GM12878 (cell line): ENCODE data around the gene NDUFAF5. TPM values are rescaled to one million over a fixed set of nuclear protein-coding genes. Genes with fewer than 3 reads are reported as not detected.

ENCODE experiments used
- ATAC-seq: fragments of 200-7000 bp; cut with Tn5 transposase; 3 replicates; pipeline ENCODE4 v1.9.1; 2020; ENCODE audit warnings: mild to moderate bottlenecking, moderate library complexity
- BruUV-seq: library from RNA; stranded (reverse); fragments of 400-500 nt; replicated peaks from 2 replicates; lab custom pipeline; 2021; lab: Mats Ljungman, UMichigan
- CTCF ChIA-PET: fragments of 300-600 bp; sonication (Branson Sonifier 250); formaldehyde crosslinking; extraction: SDS; loops from one replicate; lab custom pipeline; 2021; ENCODE audit warnings: inconsistent platforms; lab: Yijun Ruan, JAX
- POLR2A ChIA-PET: fragments of 350-600 bp; formaldehyde crosslinking; extraction: SDS; loops from one replicate; lab custom pipeline; 2021; ENCODE audit warnings: inconsistent platforms; lab: Charles Lee
- RAD21 ChIA-PET: fragments of 300-600 bp; sonication (Branson Sonifier 250); formaldehyde crosslinking; loops from one replicate; lab custom pipeline; 2023; ENCODE audit warnings: antibody characterized with exemption; ENCODE audit not compliant: unreplicated experiment; lab: Charles Lee
- SMC1A ChIA-PET: fragments of 300-600 bp; sonication (Branson Sonifier 250); formaldehyde crosslinking; loops from one replicate; lab custom pipeline; 2023; ENCODE audit not compliant: unreplicated experiment, uncharacterized antibody; lab: Charles Lee
- DNase-seq: peaks from one replicate; pipeline ENCODE4 v3.0.0-alpha.2; 2011; ENCODE audit warnings: low read depth, low spot score
- FAIRE-seq: peaks from 3 replicates; lab custom pipeline; 2011; peaks lifted over from hg19 to GRCh38; lab: Jason Lieb, UNC
- H2AFZ ChIP-seq: 2 replicates; pipeline ENCODE4 v1.6.0; 2011; ENCODE audit warnings: low read depth, low read length, control low read depth; ENCODE audit not compliant: control insufficient read depth
- H3K27ac ChIP-seq: 2 replicates; pipeline ENCODE4 v1.5.1; 2011; ENCODE audit warnings: control low read depth; ENCODE audit not compliant: control insufficient read depth, insufficient read depth
- H3K27me3 ChIP-seq, 2 experiments: replicated peaks in 1 of 2; 2 replicates each; pipeline versions ENCODE4 v1.6.0 to v1.6.1; 2011; ENCODE audit warnings: low read length in 1 of 2; ENCODE audit not compliant: control insufficient read depth in 2 of 2, insufficient read depth in 2 of 2
- H3K36me3 ChIP-seq, 2 experiments: 2 replicates each; pipeline ENCODE4 v1.5.1; 2011; ENCODE audit warnings: low read length in 1 of 2; ENCODE audit not compliant: control insufficient read depth in 2 of 2, insufficient read depth in 2 of 2
- H3K4me1 ChIP-seq: 2 replicates; pipeline ENCODE4 v1.6.1; 2011; ENCODE audit warnings: mild to moderate bottlenecking, low read length, moderate library complexity, mixed read lengths; ENCODE audit not compliant: control insufficient read depth, insufficient read depth
- H3K4me2 ChIP-seq: 2 replicates; pipeline ENCODE4 v1.6.0; 2011; ENCODE audit warnings: control low read depth; ENCODE audit not compliant: control insufficient read depth, insufficient read depth
- H3K4me3 ChIP-seq: fragments of 200-600 bp; sonication (generic); 2 replicates; pipeline ENCODE4 v1.5.1; 2016
- H3K79me2 ChIP-seq: 2 replicates; pipeline ENCODE4 v1.6.0; 2011; ENCODE audit warnings: low read length; ENCODE audit not compliant: control insufficient read depth, insufficient read depth
- H3K9ac ChIP-seq: 2 replicates; pipeline ENCODE4 v1.8.0; 2011; ENCODE audit warnings: low read length, control low read depth, mixed read lengths; ENCODE audit not compliant: control insufficient read depth, insufficient read depth
- H3K9me3 ChIP-seq: replicated peaks from 3 replicates; pipeline ENCODE4 v1.5.1; 2011; ENCODE audit warnings: mild to moderate bottlenecking, low read length; ENCODE audit not compliant: control insufficient read depth, insufficient read depth
- H4K20me1 ChIP-seq: 2 replicates; pipeline ENCODE4 v1.6.0; 2011; ENCODE audit not compliant: control insufficient read depth, insufficient read depth
- BCL11A ChIP-seq: IDR thresholded peaks from 2 replicates; pipeline ENCODE4 v1.6.1; 2011; ENCODE audit warnings: low read depth, low read length
- CBX5 ChIP-seq: sonication (generic); IDR thresholded peaks from 2 replicates; pipeline ENCODE4 v1.6.1; 2016; ENCODE audit warnings: low read depth, moderate library complexity, mild to moderate bottlenecking, inconsistent platforms
- EGR1 ChIP-seq, 2 experiments: IDR thresholded peaks; 1 replicate in 1 of 2; 2 replicates in 1 of 2; pipeline ENCODE4 v1.6.1; 2011 to 2012; ENCODE audit warnings: low read depth in 2 of 2, low read length in 2 of 2, borderline replicate concordance in 1 of 2, mild to moderate bottlenecking in 1 of 2, moderate library complexity in 1 of 2
- EP300 ChIP-seq, 2 experiments: fragments of 150-350 bp in 1 of 2; IDR thresholded peaks; 2 replicates each; pipeline ENCODE4 v1.6.1; 2011 to 2012; ENCODE audit warnings: low read depth in 2 of 2, low read length in 2 of 2, borderline replicate concordance in 1 of 2, improper control_type of control experiment in 1 of 2, inconsistent platforms in 1 of 2; ENCODE audit not compliant: control insufficient read depth in 1 of 2
- GABPA ChIP-seq: IDR thresholded peaks from 2 replicates; pipeline ENCODE4 v1.6.1; 2014; ENCODE audit warnings: antibody characterized with exemption, low read depth, mild to moderate bottlenecking, inconsistent platforms
- HDAC6 ChIP-seq: fragments of 200-600 bp; sonication (generic); IDR thresholded peaks from one replicate; pipeline ENCODE4 v1.8.0; 2017; ENCODE audit warnings: antibody characterized with exemption; ENCODE audit not compliant: unreplicated experiment
- MEF2B ChIP-seq: fragments of 450-650 bp; IDR thresholded peaks from 2 replicates; pipeline ENCODE4 v1.6.1; 2018; ENCODE audit warnings: mild to moderate bottlenecking, moderate library complexity; ENCODE audit not compliant: partially characterized antibody, poor library complexity, severe bottlenecking
- MLLT1 ChIP-seq: fragments of 450-650 bp; IDR thresholded peaks from 2 replicates; pipeline ENCODE4 v1.6.1; 2016; ENCODE audit warnings: mild to moderate bottlenecking
- NBN ChIP-seq: fragments of 450-650 bp; IDR thresholded peaks from 2 replicates; pipeline ENCODE4 v1.6.1; 2016
- RFX5 ChIP-seq: IDR thresholded peaks from 2 replicates; pipeline ENCODE4 v1.6.1; 2011; ENCODE audit warnings: low read depth, low read length, improper control_type of control experiment
- SMC3 ChIP-seq: IDR thresholded peaks from 2 replicates; pipeline ENCODE4 v1.6.1; 2011; ENCODE audit warnings: low read length, improper control_type of control experiment, borderline replicate concordance
- SP1 ChIP-seq: IDR thresholded peaks from one replicate; pipeline ENCODE4 v1.6.1; 2011; ENCODE audit warnings: low read depth, low read length
- SPI1 ChIP-seq: IDR thresholded peaks from 2 replicates; pipeline ENCODE4 v1.6.1; 2011; ENCODE audit warnings: low read depth, mild to moderate bottlenecking, low read length, moderate library complexity, borderline replicate concordance; ENCODE audit not compliant: insufficient read depth
- SUZ12 ChIP-seq: fragments of 200-600 bp; sonication (generic); IDR thresholded peaks from one replicate; pipeline ENCODE4 v1.6.1; 2018; ENCODE audit warnings: antibody characterized with exemption, mild to moderate bottlenecking; ENCODE audit not compliant: unreplicated experiment
- ZNF274 ChIP-seq: IDR thresholded peaks from one replicate; pipeline ENCODE4 v1.8.0; 2011; ENCODE audit not compliant: insufficient read length, insufficient read depth
- WGBS: methylation state at CpG from one replicate; pipeline ENCODE4 v1.1.6; 2016; ENCODE audit warnings: low lambda C conversion rate; ENCODE audit not compliant: insufficient replicate concordance, insufficient coverage; ENCODE audit errors: missing lambda C conversion rate; 5-methylcytosine and 5-hydroxymethylcytosine counted together
- in situ Hi-C: fragments of 300-500 bp; cut with MboI; formaldehyde crosslinking; loops from 9 replicates; pipeline ENCODE4 v1.14.3; 2018; ENCODE audit warnings: mixed read lengths
- intact Hi-C: fragments of 100-400 bp; cut with micrococcal nuclease; formaldehyde crosslinking; loops from one replicate; pipeline ENCODE4 v1.14.2; 2022; ENCODE audit not compliant: unreplicated experiment
- polyA plus RNA-seq, 11 experiments: library from polyadenylated mRNA; depleted of rRNA in 4 of 11; unstranded in 6 of 11; stranded (reverse) in 5 of 11; fragments of >200 nt; fragmentation: Nextera tagmentation in 4 of 11; fragmentation: Illumina TruSeq in 1 of 11; extraction: Ambion mirVana in 4 of 11; extraction: Trizol in 1 of 11; gene quantifications; 1 replicate in 1 of 11; 2 replicates in 10 of 11; pipeline versions ENCODE4 v1.2.1 to v1.2.3, GENCODE V29; 2011 to 2016; ENCODE audit warnings: inconsistent platforms in 2 of 11, missing spikeins in 2 of 11, low read depth in 1 of 11
- total RNA-seq, 4 experiments: library from RNA; depleted of rRNA in 3 of 4; stranded (reverse); fragments of >200 nt in 3 of 4; fragmentation: Illumina TruSeq in 1 of 4; extraction: Trizol in 1 of 4; gene quantifications; 2 replicates each; pipeline versions ENCODE4 v1.2.1 to v1.2.3, GENCODE V29; 2013 to 2021
- TF ChIP-seq, protein P1 (sequence below): fragments of 450-650 bp; IDR thresholded peaks from 2 replicates; pipeline ENCODE4 v1.6.1; 2018; ENCODE audit warnings: borderline replicate concordance, mild to moderate bottlenecking; ENCODE audit not compliant: partially characterized antibody
- TF ChIP-seq, protein P2 (sequence below): IDR thresholded peaks from 2 replicates; pipeline ENCODE4 v1.6.1; 2011; ENCODE audit warnings: low read depth, low read length, improper control_type of control experiment, borderline replicate concordance

Gene NDUFAF5
- total and polyA plus RNA-seq, 10 of the 15 experiments (the other 5 are each of a cell fraction or from before 2014, with no cell fraction given) = 15.6 to 36.9 (median 28.0) TPM

- no peak overlapping the region for H3K4me3 ChIP-seq
- FAIRE-seq = no peak
- ATAC-seq = no peak
- ChIA-PET CTCF (interaction anchor here (1.0 to 1.4 kb wide), 3 partner anchors 37 to 230 kb away, joined by 3 to 4 read pairs (median 3); no protein-coding TSS in a partner anchor), RAD21 (no interaction called here), POLR2A (no interaction called here), SMC1A (interaction anchor here (0.6 to 2.3 kb wide), 3 partner anchors 9 to 232 kb away, joined by 3 to 9 read pairs (median 4); no protein-coding TSS in a partner anchor)
- 91% methylated on average over 3 of the region's 3 CpGs for WGBS
- H2AFZ ChIP-seq = no peak overlapping the region
- H3K4me2 ChIP-seq = no peak overlapping the region
- in situ Hi-C loops = loop anchor here (5.0 kb wide), 1 partner anchor 238 kb away; no protein-coding TSS in a partner anchor
- no peaks in the 10 kb centered on the region for H3K9me3 ChIP-seq
- intact Hi-C loops = loop anchor here (5.0 kb wide), 1 partner anchor 128 kb away; no protein-coding TSS in a partner anchor
- no peaks in the 10 kb centered on the region for H3K79me2 ChIP-seq
- TF ChIP-seq GABPA = no peak
- no peak for TF ChIP-seq SUZ12
- TF ChIP-seq HDAC6 = no peak
- TF ChIP-seq SPI1 = no peak
- no peak for TF ChIP-seq SP1
- TF ChIP-seq, protein P1, sequence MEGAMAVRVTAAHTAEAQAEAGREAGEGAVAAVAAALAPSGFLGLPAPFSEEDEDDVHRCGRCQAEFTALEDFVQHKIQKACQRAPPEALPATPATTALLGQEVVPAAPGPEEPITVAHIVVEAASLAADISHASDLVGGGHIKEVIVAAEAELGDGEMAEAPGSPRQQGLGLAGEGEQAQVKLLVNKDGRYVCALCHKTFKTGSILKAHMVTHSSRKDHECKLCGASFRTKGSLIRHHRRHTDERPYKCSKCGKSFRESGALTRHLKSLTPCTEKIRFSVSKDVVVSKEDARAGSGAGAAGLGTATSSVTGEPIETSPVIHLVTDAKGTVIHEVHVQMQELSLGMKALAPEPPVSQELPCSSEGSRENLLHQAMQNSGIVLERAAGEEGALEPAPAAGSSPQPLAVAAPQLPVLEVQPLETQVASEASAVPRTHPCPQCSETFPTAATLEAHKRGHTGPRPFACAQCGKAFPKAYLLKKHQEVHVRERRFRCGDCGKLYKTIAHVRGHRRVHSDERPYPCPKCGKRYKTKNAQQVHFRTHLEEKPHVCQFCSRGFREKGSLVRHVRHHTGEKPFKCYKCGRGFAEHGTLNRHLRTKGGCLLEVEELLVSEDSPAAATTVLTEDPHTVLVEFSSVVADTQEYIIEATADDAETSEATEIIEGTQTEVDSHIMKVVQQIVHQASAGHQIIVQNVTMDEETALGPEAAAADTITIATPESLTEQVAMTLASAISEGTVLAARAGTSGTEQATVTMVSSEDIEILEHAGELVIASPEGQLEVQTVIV = no peak
- TF ChIP-seq RFX5 = no peak
- TF ChIP-seq ZNF274 = no peak
- TF ChIP-seq, protein P2, sequence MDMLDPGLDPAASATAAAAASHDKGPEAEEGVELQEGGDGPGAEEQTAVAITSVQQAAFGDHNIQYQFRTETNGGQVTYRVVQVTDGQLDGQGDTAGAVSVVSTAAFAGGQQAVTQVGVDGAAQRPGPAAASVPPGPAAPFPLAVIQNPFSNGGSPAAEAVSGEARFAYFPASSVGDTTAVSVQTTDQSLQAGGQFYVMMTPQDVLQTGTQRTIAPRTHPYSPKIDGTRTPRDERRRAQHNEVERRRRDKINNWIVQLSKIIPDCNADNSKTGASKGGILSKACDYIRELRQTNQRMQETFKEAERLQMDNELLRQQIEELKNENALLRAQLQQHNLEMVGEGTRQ = no peak
- TF ChIP-seq MLLT1 = no peak
- TF ChIP-seq CBX5 = no peak
- no peak for TF ChIP-seq EGR1 (IDR thresholded peaks at IDR 0.05; ENCODE audit: borderline replicate concordance in 1 of 2, low read depth in 2 of 2, low read length in 2 of 2)
- no peak for TF ChIP-seq BCL11A
- no peak for TF ChIP-seq EP300 (IDR thresholded peaks at IDR 0.05; ENCODE audit: borderline replicate concordance in 1 of 2, control insufficient read depth in 1 of 2, low read depth in 2 of 2, low read length in 2 of 2)
- TF ChIP-seq SMC3 = no peak
- no peak for TF ChIP-seq MEF2B
- TF ChIP-seq NBN = no peak
- DNase-seq = no peak
- no peaks in the 10 kb centered on the region; a peak in 1 of 4 replicates for H3K36me3 ChIP-seq
- H3K4me1 ChIP-seq = no peaks in the 10 kb centered on the region
- no TSS peak for BruUV-seq
- H3K27me3 ChIP-seq = no peaks in the 10 kb centered on the region
- no peak overlapping the region for H3K9ac ChIP-seq
- H4K20me1 ChIP-seq = no peaks in the 10 kb centered on the region
- no peak overlapping the region for H3K27ac ChIP-seq
Measured at GRCh38 chr20:13824459-13824858, 39.6 kb downstream of the NDUFAF5 start.
